ENCODE results near the gene FNDC7. TPM values are rescaled to one million over a fixed set of nuclear protein-coding genes. Genes with fewer than 3 reads are reported as not detected.
"Not testable (repeated sequence)": the region's sequence is repeated elsewhere in the genome, so short reads cannot be mapped to it uniquely, and the experiment has no call there.

The FNDC7 gene
- total RNA-seq, 1 experiment from 2014 or later = not detected

DNA sequence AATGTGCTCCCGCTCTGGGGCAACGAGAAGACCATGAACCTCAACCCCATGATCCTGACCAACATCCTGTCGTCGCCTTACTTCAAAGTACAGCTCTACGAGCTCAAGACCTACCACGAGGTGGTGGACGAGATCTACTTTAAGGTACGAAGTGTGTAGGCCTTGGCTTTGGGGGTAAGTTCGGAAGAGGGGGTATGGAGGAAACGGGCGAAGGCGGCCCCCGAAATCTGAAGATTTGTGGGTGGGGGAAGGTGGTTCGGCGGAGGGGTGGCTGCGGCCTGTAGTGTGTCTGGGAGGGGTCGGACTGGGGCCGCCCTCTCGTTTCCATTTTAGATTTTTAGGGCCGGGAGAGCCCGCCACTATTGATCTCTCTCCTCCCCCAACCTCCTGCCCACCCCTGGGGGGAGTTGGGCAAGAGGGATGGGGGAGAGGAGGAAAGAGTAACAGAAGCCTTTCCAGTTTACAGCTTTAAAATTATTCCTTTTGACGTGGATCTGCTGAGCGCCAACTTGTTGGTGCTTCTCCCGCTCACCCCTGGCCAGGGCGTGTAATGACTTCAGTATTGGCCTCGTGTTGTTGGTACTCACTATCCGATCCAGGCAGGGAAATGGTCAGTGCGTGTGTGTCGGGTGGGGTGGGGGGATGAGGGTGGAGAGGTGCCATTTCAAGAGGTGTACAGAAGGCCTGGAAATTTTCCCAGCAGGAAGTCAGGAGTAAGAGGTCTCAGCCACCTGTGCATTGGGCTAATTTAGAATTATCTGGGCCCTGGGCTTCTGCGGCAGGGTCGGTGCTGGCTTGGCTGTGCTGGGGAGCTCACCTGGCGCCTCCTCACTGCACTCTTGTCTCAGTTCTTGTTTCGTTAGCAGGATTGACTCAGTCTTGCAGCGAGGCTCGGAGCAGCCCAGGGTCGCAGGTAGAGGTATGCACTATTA, 19.7 kb upstream of the FNDC7 start:
- DNase-seq (ENCODE audit: low spot score) = peak; percentile 95
- in situ Hi-C loops (cut with HindIII; ENCODE audit: low sequenced_read_pairs) = no loop called here

GRCh38 chr1:108695535-108695934, 17.2 kb upstream of the FNDC7 start:
- in situ Hi-C loops (cut with HindIII; ENCODE audit: low sequenced_read_pairs) = no loop called here
- no peak for DNase-seq (ENCODE audit: low spot score)

DNA sequence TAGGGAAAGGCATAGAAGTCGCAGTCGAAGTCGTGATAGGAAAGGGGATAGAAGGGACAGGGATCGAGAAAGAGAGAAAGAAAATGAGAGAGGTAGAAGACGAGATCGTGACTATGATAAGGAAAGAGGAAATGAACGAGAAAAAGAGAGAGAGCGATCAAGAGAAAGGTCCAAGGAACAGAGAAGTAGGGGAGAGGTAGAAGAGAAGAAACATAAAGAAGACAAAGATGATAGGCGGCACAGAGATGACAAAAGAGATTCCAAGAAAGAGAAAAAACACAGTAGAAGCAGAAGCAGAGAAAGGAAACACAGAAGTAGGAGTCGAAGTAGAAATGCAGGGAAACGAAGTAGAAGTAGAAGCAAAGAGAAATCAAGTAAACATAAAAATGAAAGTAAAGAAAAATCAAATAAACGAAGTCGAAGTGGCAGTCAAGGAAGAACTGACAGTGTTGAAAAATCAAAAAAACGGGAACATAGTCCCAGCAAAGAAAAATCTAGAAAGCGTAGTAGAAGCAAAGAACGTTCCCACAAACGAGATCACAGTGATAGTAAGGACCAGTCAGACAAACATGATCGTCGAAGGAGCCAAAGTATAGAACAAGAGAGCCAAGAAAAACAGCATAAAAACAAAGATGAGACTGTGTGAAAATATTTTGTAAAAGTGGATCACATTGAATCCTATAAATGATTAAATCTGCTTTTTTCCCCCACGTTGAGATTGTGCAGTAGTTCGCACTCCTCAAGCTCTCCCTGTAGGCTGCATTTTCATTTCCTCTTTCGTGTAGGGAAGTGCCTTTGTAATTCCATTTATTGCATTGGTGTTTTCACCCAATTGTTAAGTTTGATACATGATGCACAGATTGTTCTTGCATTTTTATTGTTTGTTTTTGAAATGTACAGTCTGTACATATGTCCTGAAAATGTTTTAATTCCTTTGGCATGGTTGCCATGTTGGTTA, 13.1 kb upstream of the FNDC7 start:
- DNase-seq (ENCODE audit: low spot score) = no peak
- in situ Hi-C loops (cut with HindIII; ENCODE audit: low sequenced_read_pairs) = no loop called here

- in situ Hi-C loops (cut with HindIII; ENCODE audit: low sequenced_read_pairs) = no loop called here
- DNase-seq (ENCODE audit: low spot score) = peak; percentile 49
These were observed 11.4 kb upstream of the FNDC7 start for GRCh38 chr1:108701176-108701849.

DNA sequence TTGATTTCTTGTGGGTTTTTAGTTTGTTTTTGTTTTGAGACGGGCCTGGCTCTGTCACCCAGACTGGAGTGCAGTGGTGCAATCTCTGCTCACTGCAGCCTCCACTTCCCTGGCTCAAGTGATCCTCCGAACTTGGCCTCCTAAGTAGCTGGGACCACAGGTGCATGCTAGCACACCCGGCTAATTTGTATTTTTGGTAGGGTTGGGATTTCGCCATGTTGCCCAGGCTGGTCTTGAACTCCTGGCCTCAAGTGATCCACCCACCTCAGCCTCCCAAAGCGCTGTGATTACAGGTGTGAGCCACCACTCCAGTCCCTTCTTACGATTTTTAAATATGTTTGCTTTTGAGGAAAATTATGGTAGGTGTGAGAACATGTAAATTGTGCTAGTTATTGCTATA, 10.6 kb upstream of the FNDC7 start:
- in situ Hi-C loops (cut with HindIII; ENCODE audit: low sequenced_read_pairs); DNase-seq (ENCODE audit: low spot score): not testable (repeated sequence)

DNA sequence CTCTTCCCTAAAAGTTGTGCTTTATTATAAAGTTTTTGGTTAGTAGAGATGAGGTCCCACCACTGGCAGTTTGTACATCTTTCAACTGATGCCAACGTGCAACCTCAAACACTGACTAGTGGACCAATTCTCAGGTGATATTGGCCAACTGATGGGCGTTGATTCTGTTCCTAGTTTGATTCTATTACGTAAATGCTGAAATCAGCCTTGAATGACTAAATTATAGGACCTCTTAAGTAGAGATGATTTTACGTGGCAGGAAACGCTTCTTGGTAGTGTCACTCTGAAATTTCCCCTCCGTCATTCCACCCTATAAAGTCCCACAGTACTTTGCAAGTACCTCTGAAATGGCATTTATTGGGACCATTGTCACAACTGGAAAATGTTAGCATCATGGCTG, 8.8 kb upstream of the FNDC7 start:
- in situ Hi-C loops (cut with HindIII; ENCODE audit: low sequenced_read_pairs) = no loop called here
- no peak for DNase-seq (ENCODE audit: low spot score)

GRCh38 chr1:108704496-108704895, 8.2 kb upstream of the FNDC7 start:
- no peak for DNase-seq (ENCODE audit: low spot score)
- in situ Hi-C loops (cut with HindIII; ENCODE audit: low sequenced_read_pairs) = no loop called here

DNA sequence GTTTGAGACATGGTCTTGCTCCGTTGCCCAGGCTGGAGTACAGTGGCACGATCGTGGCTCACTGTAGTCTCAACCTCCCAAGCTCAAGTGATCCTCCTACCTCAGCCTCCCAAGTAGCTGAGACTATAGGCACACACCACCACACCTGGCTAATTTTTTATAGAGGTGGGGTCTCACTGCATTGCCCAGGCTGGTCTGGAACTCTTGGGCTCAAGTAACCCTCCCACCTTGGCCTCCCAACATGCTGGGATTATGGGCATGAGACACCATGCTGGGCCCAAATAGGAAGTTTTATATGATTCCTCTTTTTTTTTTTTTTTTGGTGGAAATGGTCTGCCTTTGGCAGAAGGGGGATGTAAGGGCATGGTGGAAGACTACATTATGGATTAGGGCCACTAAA, 6.1 kb upstream of the FNDC7 start:
- in situ Hi-C loops (cut with HindIII; ENCODE audit: low sequenced_read_pairs) = no loop called here
- DNase-seq (ENCODE audit: low spot score) = no peak

- DNase-seq (ENCODE audit: low spot score) = no peak
These were observed 3.7 kb upstream of the FNDC7 start for GRCh38 chr1:108708691-108709660.

DNA sequence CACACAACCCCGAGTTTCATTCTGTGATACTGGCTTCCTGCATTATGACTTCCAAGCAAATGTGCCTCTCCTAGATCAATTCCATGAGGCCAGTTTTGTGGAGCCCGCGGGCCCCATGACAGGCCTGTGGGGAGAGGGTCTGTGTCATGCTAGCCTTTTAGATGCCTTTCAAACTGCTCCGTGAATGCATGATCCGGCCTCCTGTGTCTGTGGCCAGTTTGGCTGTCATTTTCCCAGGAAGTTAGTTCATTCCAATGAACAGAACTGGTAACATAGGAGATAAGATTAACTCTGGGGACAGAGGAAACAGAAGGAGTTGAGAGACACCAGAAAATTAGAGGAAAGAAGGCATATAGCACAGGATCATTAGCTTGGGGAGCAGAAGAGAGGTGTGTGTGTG, 3.2 kb downstream of the FNDC7 start:
- in situ Hi-C loops (cut with HindIII; ENCODE audit: low sequenced_read_pairs) = no loop called here

More at GRCh38 chr1:108708691-108709660, 3.7 kb upstream of the FNDC7 start:
- in situ Hi-C loops (cut with HindIII; ENCODE audit: low sequenced_read_pairs) = no loop called here

GRCh38 chr1:108716437-108717230, 3.9 kb downstream of the FNDC7 start:
- in situ Hi-C loops (cut with HindIII; ENCODE audit: low sequenced_read_pairs) = no loop called here

More for the DNA sequence above, 3.2 kb downstream of the FNDC7 start:
- no peak for DNase-seq (ENCODE audit: low spot score)

DNA sequence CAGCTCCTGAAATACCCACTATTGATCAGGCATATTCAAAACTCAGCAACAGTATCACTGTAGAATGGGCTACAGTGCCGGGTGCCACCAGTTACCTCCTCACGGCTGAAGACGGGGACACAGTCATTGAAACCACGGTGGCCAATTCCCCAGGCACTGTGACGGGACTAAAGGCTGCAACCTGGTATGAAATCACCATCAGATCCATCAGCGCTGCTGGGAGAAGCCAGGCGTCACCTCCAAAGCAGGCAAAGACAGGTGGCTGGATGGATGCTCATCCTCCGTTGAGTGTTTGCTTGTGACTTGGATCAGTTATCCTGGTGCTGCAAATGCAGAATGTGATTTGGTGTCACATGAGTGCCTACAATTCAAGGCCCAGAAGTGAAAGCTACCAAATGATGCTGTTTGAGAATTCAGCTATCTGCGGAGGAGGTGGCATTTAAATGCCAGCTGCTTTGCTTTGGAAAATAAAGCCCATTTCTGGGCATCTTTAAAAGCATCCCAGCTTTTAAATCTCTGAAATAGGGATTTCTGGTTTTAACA, 5.1 kb downstream of the FNDC7 start:
- in situ Hi-C loops (cut with HindIII; ENCODE audit: low sequenced_read_pairs) = no loop called here
- DNase-seq (ENCODE audit: low spot score) = no peak

More at GRCh38 chr1:108716437-108717230, 3.9 kb downstream of the FNDC7 start:
- DNase-seq (ENCODE audit: low spot score) = no peak

DNA sequence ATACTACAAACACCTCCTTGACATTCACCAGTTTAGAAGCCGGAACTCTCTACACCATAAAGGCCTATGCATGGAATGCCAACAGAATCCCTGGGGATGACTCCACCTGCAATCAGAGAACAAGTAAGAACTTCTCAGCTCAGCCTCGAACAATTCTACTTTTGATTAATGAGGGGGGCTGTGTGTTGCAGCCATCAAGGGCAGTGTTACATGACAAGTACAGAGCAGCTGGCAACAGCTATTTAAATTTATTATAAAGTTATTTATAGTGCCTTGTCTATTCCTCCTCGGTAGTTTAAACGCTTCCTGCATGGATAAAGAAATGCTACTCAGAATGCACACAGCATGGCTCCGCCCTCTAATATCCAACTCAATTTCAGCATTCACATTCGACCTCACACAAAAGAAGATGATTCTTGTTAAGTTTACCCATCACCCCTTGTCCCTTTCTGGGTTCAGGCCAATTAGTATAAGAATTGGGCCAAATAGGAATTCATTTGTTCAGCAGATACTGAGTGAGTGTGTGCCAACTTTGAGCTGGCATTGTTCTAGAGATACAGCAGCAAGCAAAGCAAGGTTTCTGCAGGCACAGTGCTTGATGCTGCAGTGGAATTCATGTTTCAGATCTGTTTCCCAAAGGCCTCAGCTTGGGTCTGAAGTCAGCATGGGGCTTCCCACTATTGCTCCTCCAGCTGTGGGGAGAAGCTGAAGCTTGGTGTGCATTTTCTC, 6.4 kb downstream of the FNDC7 start:
- DNase-seq (ENCODE audit: low spot score) = peak; percentile 60
- in situ Hi-C loops (cut with HindIII; ENCODE audit: low sequenced_read_pairs) = no loop called here

GRCh38 chr1:108719656-108720435, 7.1 kb downstream of the FNDC7 start:
- no peak for DNase-seq (ENCODE audit: low spot score)
- in situ Hi-C loops (cut with HindIII; ENCODE audit: low sequenced_read_pairs) = no loop called here

DNA sequence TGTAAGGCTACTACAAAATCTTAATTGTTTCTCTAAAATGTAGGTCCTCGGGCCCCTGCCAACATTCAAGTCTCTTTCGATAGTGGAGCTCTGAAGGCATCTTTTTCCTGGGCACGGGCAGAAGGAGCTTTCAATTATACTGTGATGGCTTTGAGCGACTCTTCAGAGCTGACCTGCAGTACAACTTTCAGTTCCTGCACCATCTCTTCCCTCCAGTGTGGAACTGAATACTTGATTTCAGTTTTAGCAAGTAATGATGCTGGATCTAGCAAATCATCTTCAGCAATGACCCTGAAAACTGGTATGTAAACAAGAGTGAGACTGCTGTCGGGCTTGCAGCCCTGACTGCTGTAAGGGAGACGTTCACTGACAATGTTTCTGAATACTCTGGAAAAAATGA, 9.6 kb downstream of the FNDC7 start:
- in situ Hi-C loops (cut with HindIII; ENCODE audit: low sequenced_read_pairs) = no loop called here
- no peak for DNase-seq (ENCODE audit: low spot score)

DNA sequence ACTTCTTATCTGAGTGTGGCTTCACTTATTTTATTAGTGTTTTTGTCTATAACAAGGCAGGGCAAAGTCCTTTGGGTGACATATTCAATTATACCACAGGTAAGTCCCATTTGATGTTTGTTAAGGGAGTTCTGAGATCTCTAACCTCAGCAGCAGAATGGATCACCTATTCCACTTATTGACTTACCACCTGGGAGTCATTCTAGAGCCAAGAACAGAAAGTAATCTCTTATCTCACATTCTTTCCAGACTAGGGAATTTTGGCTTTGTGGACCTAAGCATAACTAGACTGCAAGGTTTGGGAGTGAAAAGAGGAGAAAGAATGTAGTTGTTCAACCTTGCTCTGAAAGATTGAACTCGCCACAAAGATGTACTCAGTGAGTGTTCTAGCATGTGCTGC, 13.2 kb downstream of the FNDC7 start:
- no peak for DNase-seq (ENCODE audit: low spot score)
- in situ Hi-C loops (cut with HindIII; ENCODE audit: low sequenced_read_pairs) = no loop called here

Data from G401 (cell line).